Osteoblast (primary cell): ENCODE data around the gene EPB41L4B. TPM values are rescaled to one million over a fixed set of nuclear protein-coding genes. Genes with fewer than 3 reads are reported as not detected.

Experiments
- DNase-seq: peaks from one replicate; pipeline ENCODE4 v3.0.0; 2011; ENCODE audit warnings: low spot score, mixed read lengths; ENCODE audit not compliant: insufficient read length; ENCODE audit errors: missing footprints
- H2AFZ ChIP-seq: 2 replicates; pipeline ENCODE4 v1.6.0; 2011; ENCODE audit warnings: mild to moderate bottlenecking, low read length
- H3K27ac ChIP-seq: 2 replicates; pipeline ENCODE4 v1.5.1; 2011; ENCODE audit warnings: mild to moderate bottlenecking, low read depth, low read length, moderate library complexity
- H3K27me3 ChIP-seq: 2 replicates; pipeline ENCODE4 v1.6.0; 2012; ENCODE audit warnings: mild to moderate bottlenecking, control low read depth, inconsistent platforms, low read length, moderate library complexity; ENCODE audit not compliant: insufficient read depth
- H3K36me3 ChIP-seq: 2 replicates; pipeline ENCODE4 v1.5.1; 2011; ENCODE audit warnings: mild to moderate bottlenecking, low read length, control low read depth, moderate library complexity; ENCODE audit not compliant: insufficient read depth
- H3K4me1 ChIP-seq: 2 replicates; pipeline ENCODE4 v1.5.1; 2011; ENCODE audit warnings: mild to moderate bottlenecking, low read length, control low read depth, moderate library complexity; ENCODE audit not compliant: insufficient read depth
- H3K4me2 ChIP-seq: 2 replicates; pipeline ENCODE4 v1.6.0; 2011; ENCODE audit warnings: mild to moderate bottlenecking, low read length; ENCODE audit not compliant: insufficient read depth
- H3K4me3 ChIP-seq: fragments of 200-600 bp; sonication (generic); 3 replicates; pipeline ENCODE4 v1.5.1; 2012; ENCODE audit warnings: mild to moderate bottlenecking, low read length, inconsistent platforms; ENCODE audit not compliant: insufficient read depth
- H3K79me2 ChIP-seq: 2 replicates; pipeline ENCODE4 v1.6.0; 2012; ENCODE audit warnings: mild to moderate bottlenecking, low read length, control low read depth, inconsistent platforms; ENCODE audit not compliant: insufficient read depth
- H3K9me3 ChIP-seq: 2 replicates; pipeline ENCODE4 v1.5.1; 2011; ENCODE audit warnings: low read depth, low read length, control low read depth
- H4K20me1 ChIP-seq: 2 replicates; pipeline ENCODE4 v1.6.0; 2012; ENCODE audit warnings: mild to moderate bottlenecking, low read length, control low read depth; ENCODE audit not compliant: insufficient read depth
- total RNA-seq: library from RNA; depleted of rRNA; stranded (reverse); fragments of >200 nt; gene quantifications from 2 replicates; pipeline ENCODE4 v1.2.3, GENCODE V29; 2012
- TF ChIP-seq, protein P1 (sequence below): IDR thresholded peaks from 2 replicates; pipeline ENCODE4 v1.5.1; 2011; ENCODE audit warnings: mild to moderate bottlenecking, low read depth, low read length, moderate library complexity; ENCODE audit errors: extremely low read depth

EPB41L4B gene
- total RNA-seq, 1 donor = 2.2 TPM

DNA sequence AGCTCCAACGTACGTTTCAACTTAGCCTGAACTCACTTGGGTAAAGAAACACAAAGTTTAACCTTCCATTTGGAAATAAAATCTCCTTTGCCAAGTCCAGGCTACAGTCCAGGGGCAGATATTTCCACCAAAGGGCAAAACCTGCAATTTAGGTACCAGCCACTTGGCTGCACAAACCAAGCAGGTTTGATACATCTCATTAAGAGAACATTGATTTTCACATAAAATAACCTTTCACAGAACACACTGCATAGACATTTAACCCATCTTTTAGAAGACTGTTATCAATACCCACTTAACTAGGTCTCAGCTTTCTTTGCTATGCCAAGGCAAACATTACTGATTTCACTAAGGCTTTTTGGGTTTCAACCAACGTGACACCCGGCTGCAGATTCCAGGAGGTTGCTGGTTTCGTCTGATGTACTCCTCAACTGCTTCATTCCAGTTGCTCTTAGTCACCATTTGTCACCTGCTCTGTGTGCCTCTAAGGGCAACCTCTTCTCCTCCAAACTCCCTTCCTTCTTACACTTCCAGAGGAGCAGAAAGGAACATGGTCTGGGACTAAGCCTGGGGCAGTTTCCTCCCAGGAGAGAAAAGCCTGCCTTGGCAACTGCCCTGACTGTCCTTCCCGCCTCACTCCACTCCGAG is 67.1 kb downstream of the EPB41L4B start:
- Histone ChIP-seq H3K4me1 (peaks cover 46% of the 10 kb centered on the region), H3K4me2 (peak overlapping the region; percentile 59), H4K20me1 (no peaks in the 10 kb centered on the region), H3K36me3 (no peaks in the 10 kb centered on the region), H3K79me2 (no peaks in the 10 kb centered on the region), H2AFZ (peak overlapping the region; percentile 20), H3K27ac (peak overlapping the region; percentile 83), H3K27me3 (no peaks in the 10 kb centered on the region), H3K4me3 (peak overlapping the region; percentile 27), H3K9me3 (no peaks in the 10 kb centered on the region)
- DNase-seq = peak; percentile 72
- TF ChIP-seq, protein P1, sequence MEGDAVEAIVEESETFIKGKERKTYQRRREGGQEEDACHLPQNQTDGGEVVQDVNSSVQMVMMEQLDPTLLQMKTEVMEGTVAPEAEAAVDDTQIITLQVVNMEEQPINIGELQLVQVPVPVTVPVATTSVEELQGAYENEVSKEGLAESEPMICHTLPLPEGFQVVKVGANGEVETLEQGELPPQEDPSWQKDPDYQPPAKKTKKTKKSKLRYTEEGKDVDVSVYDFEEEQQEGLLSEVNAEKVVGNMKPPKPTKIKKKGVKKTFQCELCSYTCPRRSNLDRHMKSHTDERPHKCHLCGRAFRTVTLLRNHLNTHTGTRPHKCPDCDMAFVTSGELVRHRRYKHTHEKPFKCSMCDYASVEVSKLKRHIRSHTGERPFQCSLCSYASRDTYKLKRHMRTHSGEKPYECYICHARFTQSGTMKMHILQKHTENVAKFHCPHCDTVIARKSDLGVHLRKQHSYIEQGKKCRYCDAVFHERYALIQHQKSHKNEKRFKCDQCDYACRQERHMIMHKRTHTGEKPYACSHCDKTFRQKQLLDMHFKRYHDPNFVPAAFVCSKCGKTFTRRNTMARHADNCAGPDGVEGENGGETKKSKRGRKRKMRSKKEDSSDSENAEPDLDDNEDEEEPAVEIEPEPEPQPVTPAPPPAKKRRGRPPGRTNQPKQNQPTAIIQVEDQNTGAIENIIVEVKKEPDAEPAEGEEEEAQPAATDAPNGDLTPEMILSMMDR = peak; percentile 9

DNA sequence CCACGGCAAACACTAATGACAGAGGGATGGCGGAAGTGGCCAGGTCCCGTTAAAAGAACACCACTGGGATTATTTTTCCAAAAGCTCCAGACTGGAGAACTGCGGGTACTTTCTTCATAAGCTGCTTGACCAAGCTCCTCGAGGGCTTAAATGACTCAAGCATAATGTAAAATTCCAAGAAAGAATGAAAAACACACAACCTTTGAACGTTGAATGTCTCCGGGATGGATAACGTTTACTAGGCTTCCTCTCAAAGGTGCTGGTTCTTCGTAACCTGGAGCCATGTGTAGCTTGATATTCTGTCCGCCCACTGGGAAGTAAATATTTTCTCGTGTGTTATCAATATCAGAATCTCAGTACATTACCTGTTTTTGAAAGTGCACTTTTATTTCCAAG is 67.6 kb downstream of the EPB41L4B start:
- Histone ChIP-seq H3K4me2 (peak overlapping the region; percentile 59), H3K36me3 (no peaks in the 10 kb centered on the region), H3K4me3 (no peak overlapping the region), H3K79me2 (no peaks in the 10 kb centered on the region), H3K9me3 (no peaks in the 10 kb centered on the region), H3K4me1 (peaks cover 48% of the 10 kb centered on the region), H2AFZ (no peak overlapping the region), H4K20me1 (no peaks in the 10 kb centered on the region), H3K27ac (peak overlapping the region; percentile 83), H3K27me3 (no peaks in the 10 kb centered on the region)
- TF ChIP-seq, protein P1 = no peak
- DNase-seq = no peak

DNA sequence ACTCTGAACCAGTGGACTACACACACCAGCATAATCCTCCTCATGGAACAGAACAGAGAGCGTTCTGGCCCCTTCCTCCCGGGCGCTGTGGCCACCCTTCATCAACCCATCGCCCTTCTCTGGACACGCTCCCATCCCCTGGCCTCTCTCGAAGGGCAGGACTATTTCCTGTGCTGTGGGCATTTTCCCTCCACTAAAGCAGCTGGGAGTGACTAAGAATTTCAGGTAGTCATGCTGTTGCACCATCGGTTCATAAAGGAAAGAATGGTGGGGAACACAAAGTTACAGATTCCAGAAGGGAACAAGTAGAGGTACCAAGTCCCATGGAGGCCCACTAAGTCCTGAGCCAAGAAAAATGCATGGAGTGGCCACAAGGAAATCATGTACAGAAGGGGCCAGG is 68.6 kb downstream of the EPB41L4B start:
- Histone ChIP-seq H3K4me3 (no peak overlapping the region), H3K36me3 (no peaks in the 10 kb centered on the region), H3K27ac (no peak overlapping the region), H3K79me2 (no peaks in the 10 kb centered on the region), H4K20me1 (no peaks in the 10 kb centered on the region), H3K4me2 (no peak overlapping the region), H3K27me3 (no peaks in the 10 kb centered on the region), H2AFZ (no peak overlapping the region), H3K4me1 (peaks cover 54% of the 10 kb centered on the region), H3K9me3 (no peaks in the 10 kb centered on the region)
- no peak for DNase-seq
- TF ChIP-seq, protein P1 = no peak

DNA sequence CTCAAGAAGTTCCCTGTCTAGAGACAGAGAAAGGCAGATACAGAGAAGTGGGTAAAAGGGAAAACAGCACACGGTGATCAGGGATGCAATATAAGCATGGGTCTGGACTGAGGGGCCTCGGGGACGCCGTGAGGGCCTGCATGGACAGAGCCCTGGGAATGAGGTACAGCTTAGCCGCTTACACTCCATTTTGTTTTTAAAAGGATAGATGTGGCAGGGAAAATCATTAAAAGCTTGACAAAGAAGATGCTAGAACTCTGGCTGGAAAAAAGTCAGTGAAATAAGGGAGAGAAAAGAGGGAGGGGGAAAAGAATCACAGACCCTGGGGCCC is 69.1 kb downstream of the EPB41L4B start:
- Histone ChIP-seq H3K9me3 (no peaks in the 10 kb centered on the region), H2AFZ (no peak overlapping the region), H4K20me1 (no peaks in the 10 kb centered on the region), H3K27me3 (no peaks in the 10 kb centered on the region), H3K4me3 (no peak overlapping the region), H3K27ac (peak overlapping the region; percentile 49), H3K36me3 (no peaks in the 10 kb centered on the region), H3K4me1 (peaks cover 54% of the 10 kb centered on the region), H3K4me2 (no peak overlapping the region), H3K79me2 (no peaks in the 10 kb centered on the region)
- no peak for DNase-seq
- TF ChIP-seq, protein P1 = no peak
